ENCODE measurements around the gene ERMARD. TPM values are rescaled to one million over a fixed set of nuclear protein-coding genes. Genes with fewer than 3 reads are reported as not detected.
A peak's percentile ranks its signal among the peaks of the same experiment; 100 is the strongest.

Gene ERMARD
- total RNA-seq, 1 experiment from 2014 or later: 25.3 TPM

- no TSS peak for BruUV-seq (replicated peaks)
- peaks cover 1% of the 10 kb centered on the region for H3K36me3 ChIP-seq (ENCODE audit: control insufficient read depth, insufficient read depth, low read length)
- peak overlapping the region; percentile 87 for H3K4me3 ChIP-seq (ENCODE audit: low read depth, low read length)
- no peak for DNase-seq
- no peaks in the 10 kb centered on the region for H3K27me3 Mint-ChIP-seq (ENCODE audit: insufficient read depth, unreplicated experiment)
- peaks cover 25% of the 10 kb centered on the region for H3K4me1 ChIP-seq
- H3K4me1 Mint-ChIP-seq (ENCODE audit: low read depth, unreplicated experiment): peaks cover 13% of the 10 kb centered on the region
- TF ChIP-seq CTCF (IDR thresholded peaks at IDR 0.05; ENCODE audit: insufficient read depth in 1 of 2, low read depth in 1 of 2, low read length in 1 of 2, severe bottlenecking in 1 of 2, unreplicated experiment in 1 of 2): no peak
- peaks cover 40% of the 10 kb centered on the region for H3K36me3 Mint-ChIP-seq (ENCODE audit: insufficient read depth, unreplicated experiment)
- no peaks in the 10 kb centered on the region for H3K9me3 Mint-ChIP-seq (ENCODE audit: unreplicated experiment)
- CTCF ChIA-PET: no interaction called here
- intact Hi-C loops (cut with micrococcal nuclease; ENCODE audit: unreplicated experiment): loop anchor here (1.0 to 5.0 kb wide), 4 partner anchors 48 to 849 kb away; partner anchors contain the start of genes DLL1, DYNLT2, ERMARD and PSMB1
- no peaks in the 10 kb centered on the region for H3K27me3 ChIP-seq (replicated peaks; ENCODE audit: control insufficient read depth, insufficient read depth, low read length)
- no peaks in the 10 kb centered on the region for H3K9me3 ChIP-seq
- peak overlapping the region; percentile 85 for H3K27ac Mint-ChIP-seq (ENCODE audit: unreplicated experiment)
- peak overlapping the region; percentile 85 for H3K4me3 Mint-ChIP-seq (ENCODE audit: unreplicated experiment)
- POLR2A ChIA-PET: interaction anchor here (1.7 kb wide), 1 partner anchor 15 kb away, joined by 3 read pairs; no protein-coding TSS in a partner anchor
These were observed 48.6 kb upstream of the ERMARD start for GRCh38 chr6:169702840-169703246.

GRCh38 chr6:169707772-169708171, 43.6 kb upstream of the ERMARD start:
- no peaks in the 10 kb centered on the region for H3K9me3 Mint-ChIP-seq (ENCODE audit: unreplicated experiment)
- ChIA-PET CTCF (no interaction called here), POLR2A (no interaction called here)
- no peak for DNase-seq
- no peak overlapping the region for H3K27ac Mint-ChIP-seq (ENCODE audit: unreplicated experiment)
- no peaks in the 10 kb centered on the region for H3K27me3 Mint-ChIP-seq (ENCODE audit: insufficient read depth, unreplicated experiment)
- BruUV-seq (replicated peaks): no TSS peak
- no peak overlapping the region for H3K4me3 ChIP-seq (ENCODE audit: low read depth, low read length)
- peaks cover 16% of the 10 kb centered on the region for H3K4me1 ChIP-seq
- no peaks in the 10 kb centered on the region for H3K9me3 ChIP-seq
- H3K27me3 ChIP-seq (replicated peaks; ENCODE audit: control insufficient read depth, insufficient read depth, low read length): no peaks in the 10 kb centered on the region
- H3K4me3 Mint-ChIP-seq (ENCODE audit: unreplicated experiment): no peak overlapping the region
- intact Hi-C loops (cut with micrococcal nuclease; ENCODE audit: unreplicated experiment): no loop called here
- no peak for TF ChIP-seq CTCF (IDR thresholded peaks at IDR 0.05; ENCODE audit: insufficient read depth in 1 of 2, low read depth in 1 of 2, low read length in 1 of 2, severe bottlenecking in 1 of 2, unreplicated experiment in 1 of 2)
- H3K4me1 Mint-ChIP-seq (ENCODE audit: low read depth, unreplicated experiment): peaks cover 13% of the 10 kb centered on the region
- H3K36me3 ChIP-seq (ENCODE audit: control insufficient read depth, insufficient read depth, low read length): no peaks in the 10 kb centered on the region; the same call in 1 of the 2 replicates
- peaks cover 41% of the 10 kb centered on the region for H3K36me3 Mint-ChIP-seq (ENCODE audit: insufficient read depth, unreplicated experiment)

- no peak overlapping the region for H3K4me3 Mint-ChIP-seq (ENCODE audit: unreplicated experiment)
- H3K4me1 Mint-ChIP-seq (ENCODE audit: low read depth, unreplicated experiment): peaks cover 13% of the 10 kb centered on the region
- H3K9me3 Mint-ChIP-seq (ENCODE audit: unreplicated experiment): no peaks in the 10 kb centered on the region
- ChIA-PET CTCF (no interaction called here), POLR2A (no interaction called here)
- peaks cover 41% of the 10 kb centered on the region for H3K36me3 Mint-ChIP-seq (ENCODE audit: insufficient read depth, unreplicated experiment)
- H3K27me3 ChIP-seq (replicated peaks; ENCODE audit: control insufficient read depth, insufficient read depth, low read length): no peaks in the 10 kb centered on the region
- no peak for TF ChIP-seq CTCF (IDR thresholded peaks at IDR 0.05; ENCODE audit: insufficient read depth in 1 of 2, low read depth in 1 of 2, low read length in 1 of 2, severe bottlenecking in 1 of 2, unreplicated experiment in 1 of 2)
- H3K36me3 ChIP-seq (ENCODE audit: control insufficient read depth, insufficient read depth, low read length): peaks cover 1% of the 10 kb centered on the region; the same call in 1 of the 2 replicates
- H3K4me3 ChIP-seq (ENCODE audit: low read depth, low read length): no peak overlapping the region
- intact Hi-C loops (cut with micrococcal nuclease; ENCODE audit: unreplicated experiment): no loop called here
- H3K9me3 ChIP-seq: no peaks in the 10 kb centered on the region
- H3K27me3 Mint-ChIP-seq (ENCODE audit: insufficient read depth, unreplicated experiment): no peaks in the 10 kb centered on the region
- DNase-seq: no peak
- peaks cover 14% of the 10 kb centered on the region for H3K4me1 ChIP-seq
- BruUV-seq (replicated peaks): no TSS peak
- H3K27ac Mint-ChIP-seq (ENCODE audit: unreplicated experiment): no peak overlapping the region
These were observed 42.1 kb upstream of the ERMARD start for GRCh38 chr6:169709293-169709692.

All from Caco-2 (cell line).